Neural crest cell (in vitro differentiated cells): ENCODE results near the gene LCN15. TPM values are rescaled to one million over a fixed set of nuclear protein-coding genes. Genes with fewer than 3 reads are reported as not detected.
"Not testable (repeated sequence)": the region's sequence is repeated elsewhere in the genome, so short reads cannot be mapped to it uniquely, and the experiment has no call there.

Source experiments
- DNase-seq: peaks from one replicate; pipeline ENCODE4 v3.0.0; 2021; ENCODE audit warnings: low read depth, mixed read lengths, low spot score
- H3K27ac Mint-ChIP-seq: one replicate; pipeline ENCODE4 v1.8.0; 2021; ENCODE audit warnings: mild to moderate bottlenecking, mixed read lengths; ENCODE audit not compliant: unreplicated experiment
- H3K27me3 Mint-ChIP-seq: 2 replicates; pipeline ENCODE4 v1.8.0; 2021; ENCODE audit warnings: low read depth, mild to moderate bottlenecking, mixed read lengths
- H3K36me3 Mint-ChIP-seq: 2 replicates; pipeline ENCODE4 v1.8.0; 2021; ENCODE audit warnings: low read depth, mild to moderate bottlenecking, mixed read lengths
- H3K4me1 Mint-ChIP-seq: 2 replicates; pipeline ENCODE4 v1.8.0; 2021; ENCODE audit warnings: mixed read lengths
- H3K4me3 Mint-ChIP-seq: one replicate; pipeline ENCODE4 v1.8.0; 2021; ENCODE audit warnings: mild to moderate bottlenecking, mixed read lengths
- H3K9me3 Mint-ChIP-seq: 2 replicates; pipeline ENCODE4 v1.8.0; 2021; ENCODE audit warnings: mixed read lengths
- total RNA-seq: library from RNA; stranded (reverse); gene quantifications from 2 replicates; pipeline ENCODE4 v1.2.1, GENCODE V29; 2021
- TF ChIP-seq, protein P1 (sequence below): fragments of 200-600 bp; sonication (generic); conservative IDR thresholded peaks from 2 replicates; pipeline ENCODE4 v1.5.0; 2021; ENCODE audit warnings: antibody characterized with exemption, mild to moderate bottlenecking

The LCN15 gene
- total RNA-seq, 1 donor from 2014 or later: not detected

DNA sequence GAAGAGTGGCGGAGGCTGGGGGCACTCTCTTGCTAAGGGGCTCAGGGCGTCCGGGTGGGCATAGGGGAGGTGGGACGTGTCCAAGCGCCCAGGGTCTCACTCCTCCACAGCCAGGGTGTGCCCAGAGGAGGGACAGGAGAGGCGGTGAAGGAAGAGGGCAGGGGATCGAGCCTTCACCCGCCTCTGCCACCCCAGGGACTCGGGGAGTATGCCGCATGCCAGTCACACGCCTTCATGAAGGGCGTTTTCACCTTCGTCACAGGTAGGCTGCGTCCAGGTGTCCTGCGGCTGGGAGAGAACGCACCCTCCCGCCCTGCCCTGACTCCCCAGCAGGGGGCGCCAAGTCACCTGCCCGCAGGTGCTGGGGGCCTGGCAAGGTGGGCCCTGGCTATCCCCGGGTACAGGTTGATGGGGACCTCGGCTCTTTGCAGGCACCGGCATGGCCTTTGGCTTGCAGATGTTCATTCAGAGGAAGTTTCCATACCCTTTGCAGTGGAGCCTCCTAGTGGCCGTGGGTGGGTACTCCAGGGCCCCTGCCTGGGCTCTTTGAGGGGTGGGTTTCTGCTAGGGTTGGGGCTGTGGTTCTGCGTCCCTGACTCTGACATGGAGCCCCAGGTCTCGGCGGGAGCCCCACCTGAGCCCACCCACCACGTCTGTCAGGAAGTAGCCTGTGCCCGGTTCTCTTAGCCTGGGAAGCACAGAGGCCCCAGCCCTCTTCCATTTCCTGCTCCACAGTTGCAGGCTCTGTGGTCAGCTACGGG lies 27.4 kb upstream of the LCN15 start:
- Mint-ChIP-seq H3K36me3 (no peaks in the 10 kb centered on the region), H3K4me3 (peak overlapping the region; percentile 86), H3K27ac (no peak overlapping the region), H3K9me3 (no peaks in the 10 kb centered on the region), H3K4me1 (peaks cover 31% of the 10 kb centered on the region), H3K27me3 (peaks cover 8% of the 10 kb centered on the region)
- DNase-seq: peak; percentile 53
- TF ChIP-seq, protein P1, sequence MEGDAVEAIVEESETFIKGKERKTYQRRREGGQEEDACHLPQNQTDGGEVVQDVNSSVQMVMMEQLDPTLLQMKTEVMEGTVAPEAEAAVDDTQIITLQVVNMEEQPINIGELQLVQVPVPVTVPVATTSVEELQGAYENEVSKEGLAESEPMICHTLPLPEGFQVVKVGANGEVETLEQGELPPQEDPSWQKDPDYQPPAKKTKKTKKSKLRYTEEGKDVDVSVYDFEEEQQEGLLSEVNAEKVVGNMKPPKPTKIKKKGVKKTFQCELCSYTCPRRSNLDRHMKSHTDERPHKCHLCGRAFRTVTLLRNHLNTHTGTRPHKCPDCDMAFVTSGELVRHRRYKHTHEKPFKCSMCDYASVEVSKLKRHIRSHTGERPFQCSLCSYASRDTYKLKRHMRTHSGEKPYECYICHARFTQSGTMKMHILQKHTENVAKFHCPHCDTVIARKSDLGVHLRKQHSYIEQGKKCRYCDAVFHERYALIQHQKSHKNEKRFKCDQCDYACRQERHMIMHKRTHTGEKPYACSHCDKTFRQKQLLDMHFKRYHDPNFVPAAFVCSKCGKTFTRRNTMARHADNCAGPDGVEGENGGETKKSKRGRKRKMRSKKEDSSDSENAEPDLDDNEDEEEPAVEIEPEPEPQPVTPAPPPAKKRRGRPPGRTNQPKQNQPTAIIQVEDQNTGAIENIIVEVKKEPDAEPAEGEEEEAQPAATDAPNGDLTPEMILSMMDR: peak; percentile 99

DNA sequence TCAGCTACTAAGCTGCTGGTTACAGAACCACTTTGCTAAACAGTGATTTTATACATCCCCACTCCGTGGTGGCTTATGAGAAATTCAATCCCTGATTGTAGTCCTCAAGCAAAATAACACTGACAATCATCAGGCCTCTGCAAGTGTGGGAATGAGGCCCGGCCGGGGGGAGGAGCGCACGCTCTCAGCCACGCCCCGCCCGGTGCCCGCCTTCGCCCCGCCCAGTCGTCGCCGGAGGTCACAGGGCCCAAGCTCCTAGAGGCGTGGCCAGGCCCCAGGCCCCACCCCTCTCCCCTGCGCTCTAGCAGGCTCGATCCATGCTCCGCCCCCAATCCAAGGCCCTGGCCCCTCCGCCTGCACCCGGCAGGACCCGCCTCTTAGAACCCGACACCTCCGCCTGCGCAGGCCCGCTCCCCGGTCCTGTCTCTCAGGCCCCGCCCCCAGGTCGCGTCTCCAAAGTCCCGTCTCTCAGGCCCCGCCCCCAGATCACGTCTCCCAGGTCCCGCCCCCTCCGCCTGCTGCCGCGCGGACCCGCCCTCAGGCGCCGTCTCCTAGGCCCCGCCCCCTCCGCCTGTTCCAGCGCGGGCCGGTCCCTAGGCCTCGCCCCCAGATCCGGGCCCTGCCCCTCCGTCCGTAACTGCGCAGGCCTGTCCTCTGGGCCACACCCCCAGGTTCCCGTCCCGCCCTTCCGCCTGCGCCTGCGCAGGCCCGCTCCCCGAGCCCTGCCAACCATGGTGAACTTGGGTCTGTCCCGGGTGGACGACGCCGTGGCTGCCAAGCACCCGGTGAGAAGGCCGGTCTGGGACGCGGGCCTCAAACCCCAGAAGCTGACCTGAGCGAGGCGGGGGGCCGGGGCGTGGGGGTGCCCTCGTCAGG lies 26.6 kb upstream of the LCN15 start, which contains the start of gene TMEM141:
TMEM141 (plus strand) TSS at position 705 of the 876 bp plus-strand sequence; CDS start at position 732, 27 bp downstream.
- DNase-seq: peak; percentile 100
- no peaks in the 10 kb centered on the region for H3K36me3 Mint-ChIP-seq
- peak within 1 kb of the TSS; percentile 50 for H3K27ac Mint-ChIP-seq
- peaks cover 2% of the 10 kb centered on the region for H3K27me3 Mint-ChIP-seq
- TF ChIP-seq, protein P1: no peak
- peaks cover 31% of the 10 kb centered on the region for H3K4me1 Mint-ChIP-seq
- H3K4me3 Mint-ChIP-seq: peak within 1 kb of the TSS; percentile 86
- no peaks in the 10 kb centered on the region for H3K9me3 Mint-ChIP-seq

DNA sequence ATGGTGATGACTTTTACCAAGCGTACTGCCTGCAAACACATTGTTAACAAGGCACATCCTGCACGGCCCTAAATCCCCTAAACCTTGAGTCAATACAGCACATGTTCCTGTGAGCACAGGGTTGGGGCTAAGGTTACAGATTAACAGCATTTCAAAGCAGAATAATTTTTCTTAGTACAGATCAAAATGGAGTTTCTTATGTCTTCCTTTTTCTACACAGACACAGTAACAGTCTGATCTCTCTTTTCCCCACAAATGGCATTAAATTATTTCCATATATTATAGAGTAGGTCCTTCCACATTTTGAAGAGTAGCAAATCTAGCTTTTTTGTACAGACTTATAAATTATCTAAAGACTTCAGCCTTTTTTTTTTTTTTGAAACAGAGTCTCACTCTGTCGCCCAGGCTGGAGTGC lies 25.2 kb upstream of the LCN15 start:
- TF ChIP-seq, protein P1: no peak
- Mint-ChIP-seq H3K27me3 (peaks cover 2% of the 10 kb centered on the region), H3K27ac (no peak overlapping the region), H3K4me1 (peaks cover 36% of the 10 kb centered on the region), H3K4me3 (no peak overlapping the region), H3K36me3 (no peaks in the 10 kb centered on the region), H3K9me3 (no peaks in the 10 kb centered on the region)
- DNase-seq: no peak

DNA sequence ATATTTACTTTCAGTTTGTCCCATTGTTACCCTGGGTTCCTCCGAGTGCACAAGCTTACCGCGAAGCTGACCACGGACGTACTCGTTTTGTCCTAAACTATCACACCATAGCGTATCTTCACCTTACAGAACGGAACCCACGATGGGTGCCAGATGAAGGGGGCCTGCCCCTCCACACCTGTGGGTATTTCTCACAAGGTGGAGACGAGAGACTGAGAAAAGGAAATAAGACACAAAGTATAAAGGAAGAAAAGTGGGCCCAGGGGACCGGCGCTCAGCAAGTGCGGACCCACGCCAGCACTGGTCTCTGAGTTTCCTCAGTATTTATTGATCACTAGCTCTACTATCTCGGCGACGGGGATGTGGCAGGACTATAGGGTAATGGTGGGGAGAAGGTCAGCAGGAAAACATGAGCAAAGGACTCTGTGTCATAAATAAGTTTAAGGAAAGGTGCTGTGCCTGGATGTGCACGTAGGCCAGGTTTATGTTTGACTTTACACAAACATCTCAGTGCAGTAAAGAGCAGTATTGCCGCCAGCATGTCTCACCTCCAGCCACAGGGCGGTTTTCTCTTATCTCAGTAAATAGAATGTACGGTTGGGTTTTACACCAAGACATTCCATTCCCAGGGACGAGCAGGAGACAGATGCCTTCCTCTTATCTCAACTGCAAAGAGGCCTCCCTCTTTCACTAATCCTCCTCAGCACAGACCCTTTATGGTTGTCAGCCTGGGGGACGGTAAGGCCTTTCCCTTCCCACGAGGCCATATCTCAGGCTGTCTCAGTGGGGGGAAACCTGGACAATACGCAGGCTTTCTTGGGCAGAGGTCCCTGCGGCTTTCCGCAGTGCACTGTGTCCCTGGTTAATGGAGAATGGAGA lies 24.6 kb upstream of the LCN15 start:
- H3K4me3 Mint-ChIP-seq, H3K27me3 Mint-ChIP-seq, H3K9me3 Mint-ChIP-seq, H3K36me3 Mint-ChIP-seq, DNase-seq, H3K27ac Mint-ChIP-seq: not testable (repeated sequence)
- H3K4me1 Mint-ChIP-seq: peaks cover 36% of the 10 kb centered on the region

DNA sequence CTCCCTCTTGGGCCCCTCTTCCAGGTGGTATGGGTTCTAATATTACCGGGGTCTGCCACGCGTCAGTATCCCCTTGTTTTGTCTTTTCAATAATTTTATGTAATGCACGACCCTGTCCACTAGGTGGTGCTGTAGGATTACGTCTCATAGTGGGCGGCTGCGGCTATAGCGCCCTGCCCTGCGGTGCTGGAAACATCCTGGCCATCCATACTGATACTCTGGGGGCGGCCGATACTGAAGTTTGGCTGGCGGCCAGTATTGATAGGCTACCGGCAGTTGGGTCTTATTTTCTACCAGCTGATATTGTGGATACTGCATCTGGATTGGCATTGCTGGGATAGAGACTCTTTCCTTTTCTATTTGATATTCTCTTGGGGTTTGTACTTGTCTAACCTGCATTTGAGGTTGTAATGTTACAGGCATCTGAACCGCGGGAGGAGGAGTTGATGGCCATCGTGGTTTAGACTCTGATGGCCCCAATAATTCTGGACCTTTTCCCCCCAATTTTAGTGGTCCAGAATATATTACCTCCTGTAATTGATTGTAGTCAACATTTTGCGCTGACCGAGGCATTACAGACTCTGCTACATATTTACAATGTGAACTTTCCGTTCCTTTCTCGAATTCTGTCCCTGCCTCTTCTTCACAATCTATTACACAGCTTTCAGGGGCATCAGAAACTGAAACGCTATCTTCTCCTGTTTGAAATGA lies 23.5 kb upstream of the LCN15 start:
- H3K4me3 Mint-ChIP-seq: no peak overlapping the region
- peaks cover 2% of the 10 kb centered on the region for H3K27me3 Mint-ChIP-seq
- TF ChIP-seq, protein P1: peak; percentile 95
- H3K36me3 Mint-ChIP-seq: no peaks in the 10 kb centered on the region
- peaks cover 31% of the 10 kb centered on the region for H3K4me1 Mint-ChIP-seq
- peak; percentile 75 for DNase-seq
- no peaks in the 10 kb centered on the region for H3K9me3 Mint-ChIP-seq
- H3K27ac Mint-ChIP-seq: no peak overlapping the region

DNA sequence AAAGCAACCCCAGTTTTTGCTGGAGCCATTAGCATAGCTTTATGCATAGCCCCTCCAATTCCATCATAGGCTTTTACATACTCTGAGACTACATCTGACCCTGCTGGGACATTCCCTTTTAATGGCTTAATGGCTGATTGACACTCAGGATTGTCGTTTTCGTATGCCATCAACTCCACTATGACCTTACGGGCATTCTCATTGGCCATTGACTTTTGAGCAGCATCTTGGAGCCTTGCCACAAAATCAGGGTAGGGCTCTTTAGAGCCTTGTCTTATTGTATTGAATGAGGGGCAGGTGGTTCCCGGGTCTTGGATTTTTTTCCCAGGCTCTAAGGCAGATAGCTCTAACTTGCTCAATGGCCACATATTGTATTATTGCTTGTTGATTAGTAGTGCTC lies 22.7 kb upstream of the LCN15 start:
- H3K36me3 Mint-ChIP-seq, H3K27ac Mint-ChIP-seq, H3K4me3 Mint-ChIP-seq, H3K27me3 Mint-ChIP-seq, H3K9me3 Mint-ChIP-seq, DNase-seq: not testable (repeated sequence)
- peaks cover 31% of the 10 kb centered on the region for H3K4me1 Mint-ChIP-seq
